SK-N-SH treated with all-trans-retinoic acid at 6 μM for 48 hours (cell line): Measurements from ENCODE around the gene DTNB.

ENCODE experiments used
- ARNTL ChIP-seq: fragments of 450-650 bp; formaldehyde crosslinking; IDR thresholded peaks from 2 replicates; pipeline ENCODE4 v1.5.0; 2020; ENCODE audit warnings: low read depth, mild to moderate bottlenecking, moderate library complexity, borderline replicate concordance
- GLIS3 ChIP-seq: fragments of 250-450 bp; sonication (Bioruptor Pico); IDR thresholded peaks from 2 replicates; pipeline ENCODE4 v1.5.0; 2020; ENCODE audit warnings: mild to moderate bottlenecking, moderate library complexity
- PPARA ChIP-seq: fragments of 250-450 bp; sonication (Bioruptor Pico); IDR thresholded peaks from 2 replicates; pipeline ENCODE4 v1.5.0; 2020; ENCODE audit warnings: mild to moderate bottlenecking, borderline replicate concordance
- RARB ChIP-seq: fragments of 250-450 bp; sonication (Bioruptor Pico); IDR thresholded peaks from 2 replicates; pipeline ENCODE4 v1.8.0; 2021; ENCODE audit warnings: mild to moderate bottlenecking, moderate library complexity
- SNAI2 ChIP-seq: fragments of 250-450 bp; sonication (Bioruptor Pico); IDR thresholded peaks from 2 replicates; pipeline ENCODE4 v1.5.0; 2020; ENCODE audit warnings: mild to moderate bottlenecking, moderate library complexity
- TOX ChIP-seq: fragments of 250-450 bp; sonication (Bioruptor Pico); IDR thresholded peaks from 2 replicates; pipeline ENCODE4 v1.8.0; 2021; ENCODE audit warnings: mild to moderate bottlenecking, moderate library complexity, borderline replicate concordance
- ZFP3 ChIP-seq: fragments of 250-450 bp; sonication (Bioruptor Pico); IDR thresholded peaks from 2 replicates; pipeline ENCODE4 v1.5.0; 2020; ENCODE audit warnings: mild to moderate bottlenecking, moderate library complexity
- ZFP30 ChIP-seq: fragments of 450-650 bp; formaldehyde crosslinking; IDR thresholded peaks from 2 replicates; pipeline ENCODE4 v1.5.0; 2022; ENCODE audit warnings: mild to moderate bottlenecking, moderate library complexity
- ZNF565 ChIP-seq: fragments of 450-650 bp; formaldehyde crosslinking; conservative IDR thresholded peaks from 2 replicates; pipeline ENCODE4 v1.5.0; 2020; ENCODE audit warnings: low read depth, mild to moderate bottlenecking, moderate library complexity
- ZNF70 ChIP-seq: fragments of 450-650 bp; formaldehyde crosslinking; IDR thresholded peaks from 2 replicates; pipeline ENCODE4 v1.5.0; 2020; ENCODE audit warnings: mild to moderate bottlenecking, moderate library complexity
- TF ChIP-seq, protein P1 (sequence below): fragments of 250-450 bp; sonication (Bioruptor Pico); IDR thresholded peaks from 2 replicates; pipeline ENCODE4 v1.8.0; 2021; ENCODE audit warnings: low read depth, mild to moderate bottlenecking, moderate library complexity, borderline replicate concordance
- TF ChIP-seq, protein P2 (sequence below): fragments of 250-450 bp; sonication (Bioruptor Pico); IDR thresholded peaks from 2 replicates; pipeline ENCODE4 v1.8.0; 2020; ENCODE audit warnings: mild to moderate bottlenecking, moderate library complexity, borderline replicate concordance
- TF ChIP-seq, protein P3 (sequence below): fragments of 250-450 bp; sonication (Bioruptor Pico); IDR thresholded peaks from 2 replicates; pipeline ENCODE4 v1.5.0; 2020; ENCODE audit warnings: mild to moderate bottlenecking, moderate library complexity
- TF ChIP-seq, protein P4 (sequence below): fragments of 250-450 bp; sonication (Bioruptor Pico); IDR thresholded peaks from 2 replicates; pipeline ENCODE4 v1.5.1; 2020; ENCODE audit warnings: low read depth, mild to moderate bottlenecking, moderate library complexity

DNA sequence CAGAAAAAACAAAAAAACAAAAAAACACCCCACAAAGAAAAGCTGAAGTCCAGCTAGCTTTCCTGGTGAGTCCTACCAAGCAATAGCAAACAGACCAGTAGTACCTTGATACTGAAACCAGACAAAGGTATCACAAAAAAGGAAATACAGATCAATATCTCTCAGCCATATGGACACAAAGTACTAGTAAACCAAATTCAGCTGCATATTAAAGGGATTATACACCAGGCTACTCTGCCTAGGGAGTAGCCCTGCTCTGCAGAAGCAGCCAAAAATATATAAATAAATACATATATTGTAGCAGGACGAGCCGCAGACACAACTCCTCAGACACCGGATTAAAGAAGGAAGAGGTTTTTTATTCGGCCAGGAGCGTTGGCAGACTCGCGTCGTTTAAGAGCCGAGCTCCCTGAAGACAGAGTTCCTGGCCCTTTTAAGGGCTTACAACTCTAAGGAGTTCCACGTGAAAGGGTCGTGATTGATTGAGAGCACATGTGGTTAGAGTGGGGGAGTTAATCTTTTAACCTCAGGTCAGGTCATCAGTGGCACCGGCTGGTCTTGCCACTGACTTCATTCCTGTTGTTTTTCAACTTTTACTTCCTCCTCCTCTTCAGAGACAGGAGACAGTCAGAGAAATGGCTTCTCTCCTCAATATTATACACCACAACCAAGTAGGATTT is 38.4 kb upstream of the DTNB start:
- TF ChIP-seq PPARA (CRISPR knock-in tag) (no peak), ZFP30 (CRISPR knock-in tag) (no peak), TOX (CRISPR knock-in tag) (no peak), ARNTL (CRISPR knock-in tag) (no peak), GLIS3 (CRISPR knock-in tag) (no peak), ZNF565 (CRISPR knock-in tag) (no peak), ZNF70 (CRISPR knock-in tag) (no peak), ZFP3 (CRISPR knock-in tag) (no peak), RARB (CRISPR knock-in tag) (no peak), SNAI2 (no peak)
- TF ChIP-seq, protein P1, sequence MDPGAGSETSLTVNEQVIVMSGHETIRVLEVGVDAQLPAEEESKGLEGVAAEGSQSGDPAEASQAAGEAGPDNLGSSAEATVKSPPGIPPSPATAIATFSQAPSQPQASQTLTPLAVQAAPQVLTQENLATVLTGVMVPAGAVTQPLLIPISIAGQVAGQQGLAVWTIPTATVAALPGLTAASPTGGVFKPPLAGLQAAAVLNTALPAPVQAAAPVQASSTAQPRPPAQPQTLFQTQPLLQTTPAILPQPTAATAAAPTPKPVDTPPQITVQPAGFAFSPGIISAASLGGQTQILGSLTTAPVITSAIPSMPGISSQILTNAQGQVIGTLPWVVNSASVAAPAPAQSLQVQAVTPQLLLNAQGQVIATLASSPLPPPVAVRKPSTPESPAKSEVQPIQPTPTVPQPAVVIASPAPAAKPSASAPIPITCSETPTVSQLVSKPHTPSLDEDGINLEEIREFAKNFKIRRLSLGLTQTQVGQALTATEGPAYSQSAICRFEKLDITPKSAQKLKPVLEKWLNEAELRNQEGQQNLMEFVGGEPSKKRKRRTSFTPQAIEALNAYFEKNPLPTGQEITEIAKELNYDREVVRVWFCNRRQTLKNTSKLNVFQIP = no peak
- TF ChIP-seq, protein P2, sequence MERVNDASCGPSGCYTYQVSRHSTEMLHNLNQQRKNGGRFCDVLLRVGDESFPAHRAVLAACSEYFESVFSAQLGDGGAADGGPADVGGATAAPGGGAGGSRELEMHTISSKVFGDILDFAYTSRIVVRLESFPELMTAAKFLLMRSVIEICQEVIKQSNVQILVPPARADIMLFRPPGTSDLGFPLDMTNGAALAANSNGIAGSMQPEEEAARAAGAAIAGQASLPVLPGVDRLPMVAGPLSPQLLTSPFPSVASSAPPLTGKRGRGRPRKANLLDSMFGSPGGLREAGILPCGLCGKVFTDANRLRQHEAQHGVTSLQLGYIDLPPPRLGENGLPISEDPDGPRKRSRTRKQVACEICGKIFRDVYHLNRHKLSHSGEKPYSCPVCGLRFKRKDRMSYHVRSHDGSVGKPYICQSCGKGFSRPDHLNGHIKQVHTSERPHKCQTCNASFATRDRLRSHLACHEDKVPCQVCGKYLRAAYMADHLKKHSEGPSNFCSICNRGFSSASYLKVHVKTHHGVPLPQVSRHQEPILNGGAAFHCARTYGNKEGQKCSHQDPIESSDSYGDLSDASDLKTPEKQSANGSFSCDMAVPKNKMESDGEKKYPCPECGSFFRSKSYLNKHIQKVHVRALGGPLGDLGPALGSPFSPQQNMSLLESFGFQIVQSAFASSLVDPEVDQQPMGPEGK (CRISPR knock-in tag) = no peak
- TF ChIP-seq, protein P3, sequence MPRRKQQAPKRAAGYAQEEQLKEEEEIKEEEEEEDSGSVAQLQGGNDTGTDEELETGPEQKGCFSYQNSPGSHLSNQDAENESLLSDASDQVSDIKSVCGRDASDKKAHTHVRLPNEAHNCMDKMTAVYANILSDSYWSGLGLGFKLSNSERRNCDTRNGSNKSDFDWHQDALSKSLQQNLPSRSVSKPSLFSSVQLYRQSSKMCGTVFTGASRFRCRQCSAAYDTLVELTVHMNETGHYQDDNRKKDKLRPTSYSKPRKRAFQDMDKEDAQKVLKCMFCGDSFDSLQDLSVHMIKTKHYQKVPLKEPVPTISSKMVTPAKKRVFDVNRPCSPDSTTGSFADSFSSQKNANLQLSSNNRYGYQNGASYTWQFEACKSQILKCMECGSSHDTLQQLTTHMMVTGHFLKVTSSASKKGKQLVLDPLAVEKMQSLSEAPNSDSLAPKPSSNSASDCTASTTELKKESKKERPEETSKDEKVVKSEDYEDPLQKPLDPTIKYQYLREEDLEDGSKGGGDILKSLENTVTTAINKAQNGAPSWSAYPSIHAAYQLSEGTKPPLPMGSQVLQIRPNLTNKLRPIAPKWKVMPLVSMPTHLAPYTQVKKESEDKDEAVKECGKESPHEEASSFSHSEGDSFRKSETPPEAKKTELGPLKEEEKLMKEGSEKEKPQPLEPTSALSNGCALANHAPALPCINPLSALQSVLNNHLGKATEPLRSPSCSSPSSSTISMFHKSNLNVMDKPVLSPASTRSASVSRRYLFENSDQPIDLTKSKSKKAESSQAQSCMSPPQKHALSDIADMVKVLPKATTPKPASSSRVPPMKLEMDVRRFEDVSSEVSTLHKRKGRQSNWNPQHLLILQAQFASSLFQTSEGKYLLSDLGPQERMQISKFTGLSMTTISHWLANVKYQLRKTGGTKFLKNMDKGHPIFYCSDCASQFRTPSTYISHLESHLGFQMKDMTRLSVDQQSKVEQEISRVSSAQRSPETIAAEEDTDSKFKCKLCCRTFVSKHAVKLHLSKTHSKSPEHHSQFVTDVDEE = no peak
- TF ChIP-seq, protein P4, sequence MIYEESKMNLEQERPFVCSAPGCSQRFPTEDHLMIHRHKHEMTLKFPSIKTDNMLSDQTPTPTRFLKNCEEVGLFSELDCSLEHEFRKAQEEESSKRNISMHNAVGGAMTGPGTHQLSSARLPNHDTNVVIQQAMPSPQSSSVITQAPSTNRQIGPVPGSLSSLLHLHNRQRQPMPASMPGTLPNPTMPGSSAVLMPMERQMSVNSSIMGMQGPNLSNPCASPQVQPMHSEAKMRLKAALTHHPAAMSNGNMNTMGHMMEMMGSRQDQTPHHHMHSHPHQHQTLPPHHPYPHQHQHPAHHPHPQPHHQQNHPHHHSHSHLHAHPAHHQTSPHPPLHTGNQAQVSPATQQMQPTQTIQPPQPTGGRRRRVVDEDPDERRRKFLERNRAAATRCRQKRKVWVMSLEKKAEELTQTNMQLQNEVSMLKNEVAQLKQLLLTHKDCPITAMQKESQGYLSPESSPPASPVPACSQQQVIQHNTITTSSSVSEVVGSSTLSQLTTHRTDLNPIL (CRISPR knock-in tag) = no peak
